Naive thymus-derived CD4-positive, alpha-beta T cell (primary cell): ENCODE measurements around the gene UTP14A. TPM values are rescaled to one million over a fixed set of nuclear protein-coding genes. Genes with fewer than 3 reads are reported as not detected.

Experiments used
- ATAC-seq: fragments of 150-1000 bp; cut with Tn5 transposase; 2 replicates; pipeline ENCODE4 v1.10.0; 2021; ENCODE audit warnings: mild to moderate bottlenecking, moderate library complexity
- CTCF ChIA-PET: fragments of 350-600 bp; sonication (Branson Sonifier 250); formaldehyde crosslinking; loops from one replicate; lab custom pipeline; 2021; ENCODE audit warnings: antibody characterized with exemption; lab: Charles Lee
- POLR2A ChIA-PET: fragments of 350-600 bp; sonication (Branson Sonifier 250); formaldehyde crosslinking; loops from one replicate; lab custom pipeline; 2021; ENCODE audit warnings: antibody characterized with exemption, inconsistent platforms; lab: Charles Lee
- DNase-seq, 9 donors: peaks; one replicate each; pipeline versions ENCODE4 v3.0.0 to v3.0.0-alpha.2; 2020 to 2022; ENCODE audit warnings: mixed read lengths in 1 of 9
- H3K27ac ChIP-seq: one replicate; pipeline ENCODE4 v1.7.0; 2013; ENCODE audit warnings: mild to moderate bottlenecking, low read depth, low read length, moderate library complexity
- H3K27me3 ChIP-seq, 2 donors: one replicate each; pipeline ENCODE4 v1.7.0; 2013; ENCODE audit warnings: low read length in 2 of 2, mild to moderate bottlenecking in 2 of 2, moderate library complexity in 2 of 2; ENCODE audit not compliant: control insufficient read depth in 2 of 2, insufficient read depth in 2 of 2
- H3K36me3 ChIP-seq, 3 experiments: 1 replicate in 2 of 3; 2 replicates in 1 of 3; pipeline ENCODE4 v1.7.0; 2013; ENCODE audit warnings: low read length in 3 of 3, mild to moderate bottlenecking in 3 of 3, moderate library complexity in 1 of 3; ENCODE audit not compliant: insufficient read depth in 3 of 3, control insufficient read depth in 2 of 3
- H3K4me1 ChIP-seq, 2 donors: one replicate each; pipeline ENCODE4 v1.7.0; 2013; ENCODE audit warnings: low read length in 2 of 2, mild to moderate bottlenecking in 2 of 2, moderate library complexity in 1 of 2; ENCODE audit not compliant: control insufficient read depth in 2 of 2, insufficient read depth in 2 of 2
- H3K4me3 ChIP-seq: 2 replicates; pipeline ENCODE4 v1.7.0; 2013; ENCODE audit warnings: mild to moderate bottlenecking, low read length
- H3K9me3 ChIP-seq, 3 experiments: 1 replicate in 2 of 3; 2 replicates in 1 of 3; pipeline ENCODE4 v1.7.0; 2013; ENCODE audit warnings: low read length in 3 of 3; ENCODE audit not compliant: control insufficient read depth in 2 of 3
- H3K27ac Mint-ChIP-seq, 9 donors: one replicate each; pipeline ENCODE4 v1.8.0; 2020 to 2022; ENCODE audit warnings: mixed read lengths in 9 of 9, mild to moderate bottlenecking in 8 of 9, moderate library complexity in 5 of 9, inconsistent platforms in 2 of 9
- H3K27me3 Mint-ChIP-seq, 5 donors: one replicate each; pipeline ENCODE4 v1.8.0; 2021 to 2022; ENCODE audit warnings: mixed read lengths in 5 of 5, mild to moderate bottlenecking in 1 of 5
- H3K36me3 Mint-ChIP-seq, 5 donors: one replicate each; pipeline ENCODE4 v1.8.0; 2020 to 2022; ENCODE audit warnings: mixed read lengths in 5 of 5, mild to moderate bottlenecking in 3 of 5, inconsistent platforms in 1 of 5
- H3K4me1 Mint-ChIP-seq, 7 donors: one replicate each; pipeline ENCODE4 v1.8.0; 2020 to 2022; ENCODE audit warnings: mixed read lengths in 7 of 7, mild to moderate bottlenecking in 3 of 7, inconsistent platforms in 1 of 7
- H3K4me3 Mint-ChIP-seq, 10 donors: one replicate each; pipeline ENCODE4 v1.8.0; 2020 to 2022; ENCODE audit warnings: mild to moderate bottlenecking in 10 of 10, mixed read lengths in 10 of 10, moderate library complexity in 6 of 10, inconsistent platforms in 2 of 10
- H3K9me3 Mint-ChIP-seq, 11 donors: one replicate each; pipeline ENCODE4 v1.8.0; 2020 to 2022; ENCODE audit warnings: mixed read lengths in 11 of 11, mild to moderate bottlenecking in 4 of 11, inconsistent platforms in 1 of 11, moderate library complexity in 1 of 11
- intact Hi-C, 2 donors: fragments of 100-400 bp; cut with micrococcal nuclease; formaldehyde crosslinking; loops; one replicate each; pipeline ENCODE4 v1.15.1; 2023
- polyA plus RNA-seq, 2 donors: library from polyadenylated mRNA; unstranded; fragments of 300-500 nt; fragmentation: Illumina TruSeq; gene quantifications; one replicate each; pipeline ENCODE4 v1.2.3, GENCODE V29; 2021
- total RNA-seq, 6 experiments: library from RNA in 5 of 6; stranded (reverse) in 5 of 6; gene quantifications; 1 replicate in 5 of 6; 2 replicates in 1 of 6; pipeline ENCODE4 v1.2.3 and lab custom pipeline; 2021 to 2026

Gene UTP14A
- total and polyA plus RNA-seq, 7 experiments from 2014 or later: 11.0 to 28.6 (median 16.5) TPM

DNA sequence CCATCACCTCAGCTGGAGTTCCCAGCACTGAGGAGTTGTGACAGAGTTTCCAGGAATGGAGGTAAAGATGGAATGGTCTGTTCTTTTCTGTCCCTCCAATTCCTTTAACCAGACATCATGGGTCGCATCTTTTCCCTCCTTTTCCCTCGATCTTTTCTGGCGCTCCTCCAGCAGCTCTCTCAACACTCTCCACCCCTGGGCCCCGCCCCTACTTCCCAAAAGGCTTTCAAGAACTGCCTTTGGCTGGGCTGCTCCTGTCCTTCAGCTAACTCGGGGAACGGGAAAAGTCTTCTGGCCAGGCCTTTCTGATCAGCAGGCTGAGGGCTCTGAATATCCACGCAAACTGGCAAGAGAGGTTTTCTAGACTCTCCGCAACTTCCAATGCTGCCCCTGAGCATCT lies 34.0 kb downstream of the UTP14A start:
- no peak overlapping the region for H3K4me3 Mint-ChIP-seq
- CTCF ChIA-PET: interaction anchor here (0.7 kb wide), 1 partner anchor 14 kb away, joined by 4 read pairs; no protein-coding TSS in a partner anchor
- no peaks in the 10 kb centered on the region for H3K36me3 Mint-ChIP-seq
- DNase-seq (no peak), ATAC-seq (no peak)
- no peaks in the 10 kb centered on the region for H3K9me3 ChIP-seq
- no peaks in the 10 kb centered on the region for H3K27me3 ChIP-seq
- no peaks in the 10 kb centered on the region for H3K36me3 ChIP-seq
- no peaks in the 10 kb centered on the region for H3K4me1 ChIP-seq
- no peaks in the 10 kb centered on the region for H3K9me3 Mint-ChIP-seq
- no peak overlapping the region for H3K27ac Mint-ChIP-seq
- peaks cover 0 to 32% (median 0%) of the 10 kb centered on the region in 5 donors for H3K27me3 Mint-ChIP-seq
- POLR2A ChIA-PET: no interaction called here
- H3K4me3 ChIP-seq: no peak overlapping the region
- H3K4me1 Mint-ChIP-seq: peaks cover 7 to 22% (median 15%) of the 10 kb centered on the region in 7 donors
- intact Hi-C loops: no loop called here
- no peak overlapping the region for H3K27ac ChIP-seq

DNA sequence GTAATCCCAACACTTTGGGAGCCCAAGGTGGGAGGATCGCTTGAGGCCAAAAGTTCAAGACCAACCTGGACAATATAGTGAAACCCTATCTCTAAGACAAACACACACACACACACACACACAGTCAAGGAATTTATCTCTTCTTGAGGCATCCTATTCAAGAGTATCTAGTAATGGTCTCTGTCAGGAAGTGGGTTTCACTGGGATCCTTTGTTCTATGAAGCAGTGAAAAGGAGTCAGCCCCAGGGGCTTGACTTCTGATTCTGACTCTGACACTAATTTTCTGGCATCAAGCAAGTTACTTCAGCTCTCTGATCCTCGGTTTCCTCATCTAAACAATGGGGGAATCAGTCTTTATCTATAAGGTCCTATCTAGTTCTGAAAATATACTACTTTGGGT lies 34.8 kb downstream of the UTP14A start:
- intact Hi-C loops: no loop called here
- Mint-ChIP-seq H3K27me3 (peaks cover 0 to 32% (median 0%) of the 10 kb centered on the region in 5 donors), H3K4me1 (peaks cover 7 to 22% (median 15%) of the 10 kb centered on the region in 7 donors), H3K4me3 (no peak overlapping the region), H3K36me3 (no peaks in the 10 kb centered on the region), H3K27ac (no peak overlapping the region), H3K9me3 (no peaks in the 10 kb centered on the region)
- CTCF ChIA-PET: no interaction called here
- no peak overlapping the region for H3K4me3 ChIP-seq
- no peaks in the 10 kb centered on the region for H3K36me3 ChIP-seq
- no peak for DNase-seq
- H3K27me3 ChIP-seq: no peaks in the 10 kb centered on the region
- H3K4me1 ChIP-seq: no peaks in the 10 kb centered on the region
- POLR2A ChIA-PET: no interaction called here
- no peaks in the 10 kb centered on the region for H3K9me3 ChIP-seq
- no peak overlapping the region for H3K27ac ChIP-seq
- no peak for ATAC-seq

GRCh38 chrX:129945131-129945530 lies 39.2 kb downstream of the UTP14A start:
- H3K36me3 Mint-ChIP-seq: no peaks in the 10 kb centered on the region

DNA sequence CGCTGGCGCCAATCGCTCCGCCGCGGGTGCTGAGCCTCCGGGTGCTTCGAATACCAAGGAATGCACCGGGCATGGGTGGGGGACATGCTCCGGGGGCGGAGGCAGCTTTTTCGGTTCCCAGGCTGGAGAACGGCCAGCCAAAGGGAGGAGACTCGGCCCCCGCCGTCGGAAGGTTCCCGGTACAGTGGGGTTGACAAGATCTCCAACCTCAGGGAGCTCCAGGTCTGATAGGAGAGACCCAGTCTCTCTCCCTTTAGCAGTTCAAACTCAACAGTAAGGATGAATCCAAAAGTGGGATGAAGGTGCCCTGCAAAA lies 47.3 kb downstream of the UTP14A start:
- intact Hi-C loops: loop anchor here (2.0 kb wide), 2 partner anchors 20 to 72 kb away; no protein-coding TSS in a partner anchor
- peak overlapping the region; percentile 56 to 95 (median 70) for H3K4me3 Mint-ChIP-seq
- no peaks in the 10 kb centered on the region for H3K27me3 ChIP-seq
- H3K4me3 ChIP-seq: peak overlapping the region; percentile 57
- H3K9me3 Mint-ChIP-seq: peaks cover 0 to 7% (median 0%) of the 10 kb centered on the region in 11 donors
- no peak for DNase-seq
- H3K27ac Mint-ChIP-seq: peak overlapping the region in 6 of 9 donors; percentile 45 to 98 (median 74)
- H3K4me1 ChIP-seq: no peaks in the 10 kb centered on the region
- H3K27ac ChIP-seq: peak overlapping the region; percentile 45
- peaks cover 5 to 24% (median 11%) of the 10 kb centered on the region in 7 donors for H3K4me1 Mint-ChIP-seq
- ChIA-PET CTCF (no interaction called here), POLR2A (interaction anchor here (1.1 to 2.4 kb wide), 3 partner anchors 8 to 23 kb away, joined by 3 to 10 read pairs (median 3); no protein-coding TSS in a partner anchor)
- peaks cover 0 to 5% (median 0%) of the 10 kb centered on the region in 5 donors for H3K36me3 Mint-ChIP-seq
- H3K27me3 Mint-ChIP-seq: peaks cover 0 to 12% (median 0%) of the 10 kb centered on the region in 5 donors
- no peaks in the 10 kb centered on the region for H3K36me3 ChIP-seq
- no peaks in the 10 kb centered on the region for H3K9me3 ChIP-seq
- ATAC-seq: no peak

More at GRCh38 chrX:129945131-129945530, 39.2 kb downstream of the UTP14A start:
- Histone ChIP-seq H3K27me3 (no peaks in the 10 kb centered on the region), H3K9me3 (no peaks in the 10 kb centered on the region), H3K4me3 (no peak overlapping the region), H3K4me1 (no peaks in the 10 kb centered on the region), H3K27ac (no peak overlapping the region), H3K36me3 (no peaks in the 10 kb centered on the region)
- DNase-seq (no peak), ATAC-seq (no peak)
- peaks cover 0 to 10% (median 0%) of the 10 kb centered on the region in 5 donors for H3K27me3 Mint-ChIP-seq
- peaks cover 0 to 3% (median 0%) of the 10 kb centered on the region in 7 donors for H3K4me1 Mint-ChIP-seq
- no peak overlapping the region for H3K4me3 Mint-ChIP-seq
- intact Hi-C loops: no loop called here
- H3K27ac Mint-ChIP-seq: no peak overlapping the region
- H3K9me3 Mint-ChIP-seq: no peaks in the 10 kb centered on the region
- POLR2A ChIA-PET: no interaction called here
- CTCF ChIA-PET: no interaction called here

GRCh38 chrX:129953881-129954280 lies 47.9 kb downstream of the UTP14A start:
- H3K27me3 ChIP-seq: no peaks in the 10 kb centered on the region
- intact Hi-C loops: loop anchor here (2.0 kb wide), 2 partner anchors 21 to 71 kb away; no protein-coding TSS in a partner anchor
- ChIA-PET CTCF (no interaction called here), POLR2A (interaction anchor here (1.1 to 2.4 kb wide), 2 partner anchors 8 to 18 kb away, joined by 3 to 10 read pairs; no protein-coding TSS in a partner anchor)
- H3K9me3 ChIP-seq: no peaks in the 10 kb centered on the region
- peaks cover 0 to 5% (median 0%) of the 10 kb centered on the region in 5 donors for H3K36me3 Mint-ChIP-seq
- no peak for DNase-seq
- H3K27me3 Mint-ChIP-seq: peaks cover 0 to 12% (median 0%) of the 10 kb centered on the region in 5 donors
- no peaks in the 10 kb centered on the region for H3K36me3 ChIP-seq
- no peak for ATAC-seq
- H3K4me3 ChIP-seq: no peak overlapping the region
- H3K9me3 Mint-ChIP-seq: peaks cover 0 to 7% (median 0%) of the 10 kb centered on the region in 11 donors
- no peaks in the 10 kb centered on the region for H3K4me1 ChIP-seq
- H3K27ac Mint-ChIP-seq: peak overlapping the region in 7 of 9 donors; percentile 45 to 83 (median 66)
- H3K4me3 Mint-ChIP-seq: peak overlapping the region; percentile 56 to 95 (median 70)
- no peak overlapping the region for H3K27ac ChIP-seq
- peaks cover 5 to 24% (median 13%) of the 10 kb centered on the region in 7 donors for H3K4me1 Mint-ChIP-seq

GRCh38 chrX:129954804-129955203 lies 48.8 kb downstream of the UTP14A start:
- H3K4me1 ChIP-seq: no peaks in the 10 kb centered on the region
- no peak for ATAC-seq
- H3K27ac ChIP-seq: no peak overlapping the region
- Mint-ChIP-seq H3K4me1 (peaks cover 6 to 24% (median 13%) of the 10 kb centered on the region in 7 donors), H3K4me3 (no peak overlapping the region), H3K27ac (no peak overlapping the region), H3K27me3 (peaks cover 0 to 10% (median 0%) of the 10 kb centered on the region in 5 donors), H3K9me3 (peaks cover 0 to 7% (median 0%) of the 10 kb centered on the region in 11 donors), H3K36me3 (peaks cover 0 to 5% (median 0%) of the 10 kb centered on the region in 5 donors)
- POLR2A ChIA-PET: no interaction called here
- DNase-seq: no peak
- no peaks in the 10 kb centered on the region for H3K27me3 ChIP-seq
- no peak overlapping the region for H3K4me3 ChIP-seq
- H3K36me3 ChIP-seq: no peaks in the 10 kb centered on the region
- intact Hi-C loops: no loop called here
- H3K9me3 ChIP-seq: no peaks in the 10 kb centered on the region
- CTCF ChIA-PET: interaction anchor here (1.2 kb wide), 1 partner anchor 29 kb away, joined by 5 read pairs; no protein-coding TSS in a partner anchor
